GM13977 (cell line): Measurements from ENCODE around the gene TCEAL3.

ENCODE experiments used
- DNase-seq: peaks from one replicate; pipeline ENCODE4 v3.0.0; 2012; ENCODE audit warnings: low spot score
- in situ Hi-C: fragments of 300-500 bp; cut with MboI; formaldehyde crosslinking; loops from one replicate; pipeline ENCODE4 v1.12.0; 2022; ENCODE audit warnings: low sequenced_read_pairs, low pct_unique_long_range_greater_than_20kb, mixed read lengths, inconsistent platforms; ENCODE audit not compliant: unreplicated experiment
- TF ChIP-seq, protein P1 (sequence below): IDR thresholded peaks from 2 replicates; pipeline ENCODE4 v1.5.1; 2012; ENCODE audit warnings: mild to moderate bottlenecking, control low read depth; ENCODE audit not compliant: insufficient read depth; ENCODE audit errors: extremely low read depth, missing control alignments

TCEAL3 gene

DNA sequence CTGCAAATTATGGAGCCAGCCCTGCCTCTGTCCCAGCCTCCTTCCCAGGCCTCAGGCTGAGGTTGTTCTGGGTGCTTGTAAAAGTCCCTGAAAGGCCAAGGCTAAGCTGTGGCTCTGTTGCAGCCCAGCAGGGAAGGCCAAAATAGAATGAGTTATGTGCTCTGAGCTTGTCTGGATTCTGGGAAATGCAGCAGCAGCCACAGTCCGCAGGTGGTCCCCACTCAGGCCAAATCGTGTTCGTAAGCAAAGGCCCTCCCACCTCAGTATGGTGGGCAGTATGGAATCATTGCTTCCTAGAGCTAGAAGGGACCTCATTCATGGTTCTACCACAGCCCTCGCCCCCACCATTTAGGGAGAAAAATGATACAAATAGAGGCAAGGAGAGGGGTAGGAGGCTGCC is 16.3 kb downstream of the TCEAL3 start:
- TF ChIP-seq, protein P1, sequence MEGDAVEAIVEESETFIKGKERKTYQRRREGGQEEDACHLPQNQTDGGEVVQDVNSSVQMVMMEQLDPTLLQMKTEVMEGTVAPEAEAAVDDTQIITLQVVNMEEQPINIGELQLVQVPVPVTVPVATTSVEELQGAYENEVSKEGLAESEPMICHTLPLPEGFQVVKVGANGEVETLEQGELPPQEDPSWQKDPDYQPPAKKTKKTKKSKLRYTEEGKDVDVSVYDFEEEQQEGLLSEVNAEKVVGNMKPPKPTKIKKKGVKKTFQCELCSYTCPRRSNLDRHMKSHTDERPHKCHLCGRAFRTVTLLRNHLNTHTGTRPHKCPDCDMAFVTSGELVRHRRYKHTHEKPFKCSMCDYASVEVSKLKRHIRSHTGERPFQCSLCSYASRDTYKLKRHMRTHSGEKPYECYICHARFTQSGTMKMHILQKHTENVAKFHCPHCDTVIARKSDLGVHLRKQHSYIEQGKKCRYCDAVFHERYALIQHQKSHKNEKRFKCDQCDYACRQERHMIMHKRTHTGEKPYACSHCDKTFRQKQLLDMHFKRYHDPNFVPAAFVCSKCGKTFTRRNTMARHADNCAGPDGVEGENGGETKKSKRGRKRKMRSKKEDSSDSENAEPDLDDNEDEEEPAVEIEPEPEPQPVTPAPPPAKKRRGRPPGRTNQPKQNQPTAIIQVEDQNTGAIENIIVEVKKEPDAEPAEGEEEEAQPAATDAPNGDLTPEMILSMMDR = no peak
- no peak for DNase-seq
- in situ Hi-C loops = no loop called here

DNA sequence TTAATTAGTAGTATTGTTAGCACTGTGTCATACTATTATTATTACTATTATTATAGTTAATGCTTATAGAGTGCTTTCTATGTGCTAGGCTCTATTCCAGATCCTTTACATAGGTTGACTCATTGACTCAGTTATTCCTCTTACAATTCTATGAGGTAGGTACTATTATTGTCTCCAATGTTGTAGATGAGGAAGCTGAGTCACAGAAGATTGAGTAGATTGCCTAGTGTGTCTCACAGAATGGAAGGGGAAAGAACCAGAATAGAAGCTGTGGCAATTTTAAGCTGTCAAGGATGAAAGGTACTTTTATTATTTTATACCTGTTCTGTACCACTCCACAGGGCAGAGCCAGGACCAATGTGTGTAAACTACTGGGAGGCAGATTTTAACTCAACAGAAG is 19.1 kb downstream of the TCEAL3 start:
- DNase-seq = no peak
- TF ChIP-seq, protein P1 = no peak
- in situ Hi-C loops = loop anchor here (25.0 kb wide), 1 partner anchor 90 kb away; no protein-coding TSS in a partner anchor

DNA sequence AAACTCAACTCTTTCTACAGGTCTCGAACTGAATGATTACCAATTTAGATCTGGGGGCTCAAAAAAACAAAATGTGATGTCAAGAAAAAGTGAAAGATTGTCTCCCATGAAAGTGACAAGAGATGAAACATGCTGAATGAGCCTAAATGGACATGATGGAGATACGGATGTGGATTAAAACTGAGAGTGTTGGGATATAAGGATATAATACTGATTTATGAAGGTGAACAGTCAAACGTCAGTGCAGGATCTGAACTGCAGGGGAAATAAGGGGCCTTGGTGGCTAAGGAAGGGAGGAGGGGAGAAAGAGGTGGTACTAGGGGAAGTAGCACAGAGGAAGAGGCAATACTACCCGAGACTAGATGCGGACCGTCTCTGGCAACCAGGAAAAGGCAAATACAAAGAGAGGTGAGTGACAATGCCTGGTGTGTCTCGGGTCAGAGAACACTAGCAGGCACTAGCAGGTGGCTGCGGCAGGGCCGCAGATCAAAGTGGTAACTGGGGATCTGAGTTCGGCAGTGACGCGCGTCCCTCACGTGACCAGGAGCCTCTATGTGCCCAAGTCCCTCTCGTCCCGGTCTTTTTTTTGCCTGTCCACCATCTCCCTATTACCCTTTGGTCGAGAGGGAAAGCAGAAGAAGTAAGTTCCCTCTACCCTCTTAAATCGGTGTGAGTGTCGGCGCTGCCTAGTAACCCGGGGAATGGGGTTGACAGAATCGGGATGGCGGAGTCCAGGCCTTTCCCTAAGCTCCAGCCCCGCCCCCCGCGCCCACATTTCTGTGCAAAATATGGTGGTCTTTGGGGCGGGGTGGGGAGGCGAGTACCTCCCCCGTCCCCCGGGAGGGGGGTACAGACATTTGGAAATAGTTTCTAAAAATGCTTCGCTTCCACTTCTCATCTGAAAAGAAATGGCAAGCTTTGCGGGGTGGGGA is 20.9 kb downstream of the TCEAL3 start, which contains the start of gene TCEAL1:
TCEAL1 (plus strand) TSS at position 590 of the 932 bp plus-strand sequence. CDS start 942 bp downstream, outside the sequence.
- TF ChIP-seq, protein P1 = no peak
- DNase-seq = peak; percentile 19
- in situ Hi-C loops = loop anchor here (25.0 kb wide), 1 partner anchor 91 kb away; no protein-coding TSS in a partner anchor

DNA sequence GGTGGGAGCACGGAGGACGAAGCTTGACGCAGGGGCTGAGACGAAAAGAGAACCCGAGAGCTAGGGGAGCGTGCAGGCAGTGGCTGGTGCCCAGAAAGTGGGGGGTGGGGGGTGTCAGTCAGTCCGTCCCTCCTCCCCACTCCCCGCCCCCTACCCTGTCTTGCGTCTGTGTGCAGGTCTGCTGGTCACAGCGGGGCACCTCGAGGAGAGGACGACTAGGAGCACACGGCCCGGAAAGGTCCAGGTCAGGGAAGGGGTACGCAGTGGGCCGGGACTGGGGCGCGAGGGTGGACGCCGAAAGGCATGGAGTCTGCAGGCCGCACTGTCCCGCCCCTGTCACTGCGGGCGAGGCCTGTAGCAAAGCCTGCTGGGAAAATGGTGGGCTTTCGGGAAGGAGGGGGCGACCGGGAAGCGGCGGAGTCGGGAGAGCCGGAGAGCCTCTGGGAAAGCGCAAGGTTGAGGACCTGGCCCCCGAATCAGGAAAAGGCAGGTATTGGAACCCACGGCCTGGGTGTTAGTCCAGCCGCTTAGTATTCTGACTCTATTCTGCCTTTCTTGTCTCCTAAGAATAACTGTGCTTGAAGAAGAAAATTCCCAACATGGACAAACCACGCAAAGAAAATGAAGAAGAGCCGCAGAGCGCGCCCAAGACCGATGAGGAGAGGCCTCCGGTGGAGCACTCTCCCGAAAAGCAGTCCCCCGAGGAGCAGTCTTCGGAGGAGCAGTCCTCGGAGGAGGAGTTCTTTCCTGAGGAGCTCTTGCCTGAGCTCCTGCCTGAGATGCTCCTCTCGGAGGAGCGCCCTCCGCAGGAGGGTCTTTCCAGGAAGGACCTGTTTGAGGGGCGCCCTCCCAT is 21.8 kb downstream of the TCEAL3 start:
- DNase-seq = peak; percentile 21
- in situ Hi-C loops = loop anchor here (25.0 kb wide), 1 partner anchor 92 kb away; no protein-coding TSS in a partner anchor
- TF ChIP-seq, protein P1 = peak; percentile 49

DNA sequence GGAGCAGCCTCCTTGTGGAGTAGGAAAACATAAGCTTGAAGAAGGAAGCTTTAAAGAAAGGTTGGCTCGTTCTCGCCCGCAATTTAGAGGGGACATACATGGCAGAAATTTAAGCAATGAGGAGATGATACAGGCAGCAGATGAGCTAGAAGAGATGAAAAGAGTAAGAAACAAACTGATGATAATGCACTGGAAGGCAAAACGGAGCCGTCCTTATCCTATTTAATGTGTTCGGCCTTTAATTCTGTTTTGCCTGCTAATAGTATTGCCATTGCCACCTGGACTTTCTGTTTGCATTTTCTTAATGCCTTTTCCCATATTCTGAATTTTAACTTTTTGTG is 22.4 kb downstream of the TCEAL3 start:
- in situ Hi-C loops = loop anchor here (25.0 kb wide), 1 partner anchor 93 kb away; no protein-coding TSS in a partner anchor
- TF ChIP-seq, protein P1 = no peak
- DNase-seq = no peak

DNA sequence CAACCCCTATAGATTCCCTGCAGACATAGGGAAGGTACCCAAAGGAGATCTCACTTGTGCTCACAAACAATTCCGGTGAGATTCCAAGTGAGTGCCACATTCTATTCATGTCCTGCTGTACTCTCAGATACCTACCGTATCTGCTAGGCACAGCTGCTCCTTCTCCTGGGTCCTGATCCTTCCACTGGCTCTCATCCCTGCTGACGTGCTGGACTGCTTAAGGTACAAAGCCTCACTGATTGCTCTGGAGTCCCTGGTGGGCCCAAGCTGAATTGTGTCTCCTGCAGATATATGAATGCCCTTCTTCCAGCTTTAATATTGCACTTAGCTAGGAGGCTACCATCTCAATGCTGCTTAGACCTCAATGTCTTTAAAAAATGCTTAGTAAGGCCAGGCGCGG is 23.4 kb downstream of the TCEAL3 start:
- in situ Hi-C loops = loop anchor here (25.0 kb wide), 1 partner anchor 94 kb away; no protein-coding TSS in a partner anchor
- TF ChIP-seq, protein P1 = no peak

More for the DNA sequence above, 23.4 kb downstream of the TCEAL3 start:
- no peak for DNase-seq
